Measurements from ENCODE around the gene STARD7. TPM values are rescaled to one million over a fixed set of nuclear protein-coding genes. Genes with fewer than 3 reads are reported as not detected.

STARD7 gene
- total and polyA plus RNA-seq, 2 experiments from 2014 or later: 72.2 to 222 TPM

GRCh38 chr2:96156011-96156820 is 52.4 kb downstream of the STARD7 start:
- Histone ChIP-seq H3K4me2 (no peak overlapping the region), H3K4me1 (ENCODE audit: insufficient read depth) (peaks cover 8% of the 10 kb centered on the region; the same call in 1 of the 2 replicates), H3F3A (replicated peaks; ENCODE audit: low read depth) (no peaks in the 10 kb centered on the region), H2AFZ (no peak overlapping the region), H3K36me3 (ENCODE audit: insufficient read depth) (no peaks in the 10 kb centered on the region), H3K9me2 (ENCODE audit: insufficient read depth) (no peaks in the 10 kb centered on the region), H4K20me1 (replicated peaks; ENCODE audit: insufficient read depth) (no peaks in the 10 kb centered on the region), H3K27ac (ENCODE audit: low read depth) (no peak overlapping the region), H3K79me2 (replicated peaks; ENCODE audit: insufficient read depth) (no peaks in the 10 kb centered on the region), H3K27me3 (ENCODE audit: insufficient read depth) (no peaks in the 10 kb centered on the region), H3K4me3 (no peak overlapping the region)
- no peak overlapping the region for H3K27ac Mint-ChIP-seq
- TF ChIP-seq REST (IDR thresholded peaks at IDR 0.05; ENCODE audit: unreplicated experiment) (no peak), STAT1 (IDR thresholded peaks at IDR 0.05; ENCODE audit: unreplicated experiment) (no peak), JUNB (IDR thresholded peaks at IDR 0.05; ENCODE audit: unreplicated experiment) (no peak), ZNF462 (CRISPR knock-in tag; IDR thresholded peaks at IDR 0.05) (no peak), ZNF331 (CRISPR knock-in tag; IDR thresholded peaks at IDR 0.05; ENCODE audit: low read depth) (no peak), CTCF (conservative IDR thresholded peaks at IDR 0.05; ENCODE audit: low read depth in 2 of 2) (no peak), ETS1 (IDR thresholded peaks at IDR 0.05) (no peak), EZH2 (IDR thresholded peaks at IDR 0.05; ENCODE audit: low read depth, unreplicated experiment) (no peak), NANOG (IDR thresholded peaks at IDR 0.05; ENCODE audit: borderline replicate concordance) (no peak), ZNF114 (CRISPR knock-in tag; IDR thresholded peaks at IDR 0.05) (no peak), EZH2phosphoT487 (IDR thresholded peaks at IDR 0.05; ENCODE audit: unreplicated experiment) (no peak), POLR2AphosphoS5 (IDR thresholded peaks at IDR 0.05; ENCODE audit: low read depth) (no peak), CREB1 (CRISPR knock-in tag; IDR thresholded peaks at IDR 0.05; ENCODE audit: low read depth) (no peak)
- H3K4me1 Mint-ChIP-seq: peaks cover 31% of the 10 kb centered on the region
- no peak overlapping the region for H3K4me3 Mint-ChIP-seq
- H3K9me3 Mint-ChIP-seq: no peaks in the 10 kb centered on the region
- H3K36me3 Mint-ChIP-seq (ENCODE audit: low read depth): no peaks in the 10 kb centered on the region; the same call in 2 of the 3 replicates
- no peak for DNase-seq (ENCODE audit: low spot score)
- peaks cover 7% of the 10 kb centered on the region for H3K27me3 Mint-ChIP-seq (ENCODE audit: insufficient read depth, low read depth, poor library complexity)
- ATAC-seq: no peak
